Measurements from ENCODE around the gene TAS1R3.

DNA sequence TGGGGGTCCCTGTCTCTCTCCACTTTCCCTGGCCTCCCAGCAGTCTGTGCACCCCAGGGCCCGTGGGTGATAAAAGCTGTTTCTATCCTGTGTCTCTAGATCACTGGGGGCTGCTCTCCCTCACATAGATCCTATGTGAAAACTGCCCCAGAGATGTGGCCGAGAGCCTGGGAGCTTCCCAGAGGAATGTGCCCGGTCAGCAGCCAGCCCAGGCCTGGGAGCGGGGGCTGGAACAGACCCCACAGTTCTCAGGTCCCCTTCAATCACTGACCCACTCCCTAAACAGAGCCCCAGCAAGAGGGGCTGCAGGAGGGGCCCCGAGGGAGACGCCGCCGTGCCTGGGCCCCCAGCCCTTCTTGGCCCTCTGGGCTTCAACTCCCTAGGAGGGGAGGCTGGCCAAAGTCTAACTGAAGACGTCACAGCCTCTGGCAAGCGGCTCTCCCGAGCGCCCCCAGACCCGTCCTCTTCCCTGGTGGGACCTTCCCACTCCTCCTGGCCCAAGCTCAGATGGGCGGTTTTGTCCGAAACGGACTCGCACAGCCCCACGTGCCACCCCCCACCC lies 26.9 kb downstream of the TAS1R3 start:
- TF ChIP-seq, protein P1, sequence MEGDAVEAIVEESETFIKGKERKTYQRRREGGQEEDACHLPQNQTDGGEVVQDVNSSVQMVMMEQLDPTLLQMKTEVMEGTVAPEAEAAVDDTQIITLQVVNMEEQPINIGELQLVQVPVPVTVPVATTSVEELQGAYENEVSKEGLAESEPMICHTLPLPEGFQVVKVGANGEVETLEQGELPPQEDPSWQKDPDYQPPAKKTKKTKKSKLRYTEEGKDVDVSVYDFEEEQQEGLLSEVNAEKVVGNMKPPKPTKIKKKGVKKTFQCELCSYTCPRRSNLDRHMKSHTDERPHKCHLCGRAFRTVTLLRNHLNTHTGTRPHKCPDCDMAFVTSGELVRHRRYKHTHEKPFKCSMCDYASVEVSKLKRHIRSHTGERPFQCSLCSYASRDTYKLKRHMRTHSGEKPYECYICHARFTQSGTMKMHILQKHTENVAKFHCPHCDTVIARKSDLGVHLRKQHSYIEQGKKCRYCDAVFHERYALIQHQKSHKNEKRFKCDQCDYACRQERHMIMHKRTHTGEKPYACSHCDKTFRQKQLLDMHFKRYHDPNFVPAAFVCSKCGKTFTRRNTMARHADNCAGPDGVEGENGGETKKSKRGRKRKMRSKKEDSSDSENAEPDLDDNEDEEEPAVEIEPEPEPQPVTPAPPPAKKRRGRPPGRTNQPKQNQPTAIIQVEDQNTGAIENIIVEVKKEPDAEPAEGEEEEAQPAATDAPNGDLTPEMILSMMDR (IDR thresholded peaks at IDR 0.05): no peak
- TF ChIP-seq POLR2A (IDR thresholded peaks at IDR 0.05): no peak
